Measurements from ENCODE around the gene TMUB1. TPM values are rescaled to one million over a fixed set of nuclear protein-coding genes. Genes with fewer than 3 reads are reported as not detected.
A peak's percentile ranks its signal among the peaks of the same experiment; 100 is the strongest.

The TMUB1 gene
- total and polyA plus RNA-seq, 4 experiments from 2014 or later: 42.6 to 66.7 (median 48.8) TPM

DNA sequence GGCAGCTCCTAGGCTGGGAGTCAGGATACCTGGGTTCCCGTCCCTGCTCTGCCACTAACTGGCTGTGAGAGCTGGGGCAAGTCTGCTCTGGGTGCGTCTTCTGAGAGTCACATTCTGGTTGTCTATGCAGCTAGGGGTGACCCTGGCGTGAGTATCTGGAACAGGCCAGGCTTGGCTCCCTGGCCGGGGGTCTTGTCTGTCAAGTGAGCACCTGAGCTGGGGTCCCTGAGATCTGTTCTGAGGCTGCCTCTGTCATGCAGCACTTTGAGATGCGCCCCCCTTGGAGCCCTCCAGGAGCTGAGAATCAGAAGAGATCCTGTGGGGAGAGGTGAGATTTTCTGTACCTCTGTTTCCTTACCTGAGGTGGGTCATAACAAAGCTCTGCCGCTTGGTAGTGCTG lies 10.5 kb upstream of the TMUB1 start:
- H3K4me3 Mint-ChIP-seq: no peak overlapping the region
- H3K36me3 Mint-ChIP-seq: no peaks in the 10 kb centered on the region
- no peak overlapping the region for H3K27ac ChIP-seq (ENCODE audit: low read depth, low read length)
- no peaks in the 10 kb centered on the region for H3K27me3 Mint-ChIP-seq
- peak overlapping the region in 1 of 7 donors; percentile 13 for H3K27ac Mint-ChIP-seq
- ChIA-PET CTCF (ENCODE audit: partially characterized antibody) (interaction anchor here (0.6 to 5.3 kb wide), 4 partner anchors 12 to 75 kb away, joined by 3 to 27 read pairs (median 3); no protein-coding TSS in a partner anchor), POLR2A (ENCODE audit: partially characterized antibody) (interaction anchor here (0.7 to 2.4 kb wide), 2 partner anchors 13 to 65 kb away, joined by 3 to 7 read pairs; partner anchors contain the start of genes ABCB8 and FASTK)
- no peaks in the 10 kb centered on the region for H3K36me3 ChIP-seq (ENCODE audit: insufficient read depth, low read length)
- H3K9me3 ChIP-seq (ENCODE audit: control insufficient read depth in 1 of 2, low read length in 2 of 2): no peaks in the 10 kb centered on the region
- intact Hi-C loops (cut with micrococcal nuclease): no loop called here
- H3K4me3 ChIP-seq (ENCODE audit: low read length in 2 of 2): no peak overlapping the region
- no peaks in the 10 kb centered on the region for H3K27me3 ChIP-seq (ENCODE audit: insufficient read depth, low read length)
- no peak for DNase-seq
- peaks cover 8% of the 10 kb centered on the region for H3K4me1 ChIP-seq (ENCODE audit: insufficient read depth, low read length)
- peaks cover 7 to 17% (median 12%) of the 10 kb centered on the region in 4 donors for H3K4me1 Mint-ChIP-seq
- H3K9me3 Mint-ChIP-seq: no peaks in the 10 kb centered on the region

DNA sequence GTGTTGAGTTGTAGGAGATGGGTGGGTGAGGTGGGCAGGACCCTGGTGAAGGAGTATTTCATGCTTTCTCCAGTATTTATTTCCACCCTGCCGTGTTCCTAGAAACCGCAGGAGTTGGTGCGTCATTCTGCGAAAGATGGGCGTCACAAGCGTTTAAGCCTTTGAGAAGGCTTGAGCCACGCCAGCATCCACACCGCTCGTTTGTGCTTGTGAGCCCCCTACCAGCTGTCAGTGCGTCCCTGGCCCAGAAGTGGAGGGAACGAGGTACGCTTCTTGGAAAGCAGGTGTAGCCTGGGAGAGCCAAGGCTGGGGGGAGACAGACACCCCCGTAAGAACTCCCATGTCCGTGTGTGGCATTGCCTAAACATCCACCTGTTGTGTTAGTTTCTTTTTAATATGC lies 8.7 kb upstream of the TMUB1 start:
- ChIA-PET POLR2A (ENCODE audit: partially characterized antibody) (no interaction called here), CTCF (ENCODE audit: partially characterized antibody) (interaction anchor here (1.6 to 5.3 kb wide), 2 partner anchors 19 to 103 kb away, joined by 3 to 27 read pairs; no protein-coding TSS in a partner anchor)
- H3K27me3 ChIP-seq (ENCODE audit: insufficient read depth, low read length): no peaks in the 10 kb centered on the region
- H3K36me3 ChIP-seq (ENCODE audit: insufficient read depth, low read length): no peaks in the 10 kb centered on the region
- H3K27ac Mint-ChIP-seq: peak overlapping the region in 1 of 7 donors; percentile 29
- H3K9me3 ChIP-seq (ENCODE audit: control insufficient read depth in 1 of 2, low read length in 2 of 2): no peaks in the 10 kb centered on the region
- no peaks in the 10 kb centered on the region for H3K9me3 Mint-ChIP-seq
- H3K4me1 Mint-ChIP-seq: peaks cover 11 to 24% (median 18%) of the 10 kb centered on the region in 4 donors
- H3K27ac ChIP-seq (ENCODE audit: low read depth, low read length): no peak overlapping the region
- peaks cover 25% of the 10 kb centered on the region for H3K4me1 ChIP-seq (ENCODE audit: insufficient read depth, low read length)
- no peak overlapping the region for H3K4me3 ChIP-seq (ENCODE audit: low read length in 2 of 2)
- H3K4me3 Mint-ChIP-seq: no peak overlapping the region
- DNase-seq: no peak
- no peaks in the 10 kb centered on the region for H3K36me3 Mint-ChIP-seq
- intact Hi-C loops (cut with micrococcal nuclease): no loop called here
- H3K27me3 Mint-ChIP-seq: no peaks in the 10 kb centered on the region

DNA sequence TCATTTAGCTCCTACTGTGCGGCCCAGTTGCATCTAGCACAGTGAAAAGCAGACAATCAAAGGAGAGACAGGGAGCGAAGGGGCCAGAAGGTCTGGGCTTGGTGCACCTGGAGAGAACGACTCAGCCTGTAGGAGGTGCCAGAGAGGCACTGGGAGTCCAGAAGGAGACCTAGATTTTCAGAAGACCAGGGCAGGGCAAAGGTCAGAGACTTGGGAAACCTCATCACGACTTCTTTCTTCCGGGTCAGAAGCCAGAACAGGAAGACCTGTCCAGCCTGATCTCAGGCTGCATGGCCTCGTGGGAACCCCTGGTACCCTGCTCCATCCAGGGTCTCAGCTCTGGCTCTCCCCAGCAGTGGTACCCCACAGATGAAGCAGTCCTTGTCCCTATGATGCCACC lies 8.1 kb upstream of the TMUB1 start:
- Histone ChIP-seq H3K27me3 (ENCODE audit: insufficient read depth, low read length) (no peaks in the 10 kb centered on the region), H3K27ac (ENCODE audit: low read depth, low read length) (no peak overlapping the region), H3K9me3 (ENCODE audit: control insufficient read depth in 1 of 2, low read length in 2 of 2) (no peaks in the 10 kb centered on the region), H3K36me3 (ENCODE audit: insufficient read depth, low read length) (no peaks in the 10 kb centered on the region), H3K4me1 (ENCODE audit: insufficient read depth, low read length) (peaks cover 25% of the 10 kb centered on the region), H3K4me3 (ENCODE audit: low read length in 2 of 2) (no peak overlapping the region)
- Mint-ChIP-seq H3K36me3 (no peaks in the 10 kb centered on the region), H3K4me1 (peaks cover 11 to 24% (median 18%) of the 10 kb centered on the region in 4 donors), H3K27ac (peak overlapping the region in 2 of 7 donors; percentile 2 to 29), H3K9me3 (no peaks in the 10 kb centered on the region), H3K27me3 (no peaks in the 10 kb centered on the region), H3K4me3 (no peak overlapping the region)
- ChIA-PET POLR2A (ENCODE audit: partially characterized antibody) (no interaction called here), CTCF (ENCODE audit: partially characterized antibody) (interaction anchor here (0.9 to 5.3 kb wide), 4 partner anchors 12 to 103 kb away, joined by 3 to 27 read pairs (median 3); no protein-coding TSS in a partner anchor)
- intact Hi-C loops (cut with micrococcal nuclease): no loop called here
- DNase-seq: no peak

DNA sequence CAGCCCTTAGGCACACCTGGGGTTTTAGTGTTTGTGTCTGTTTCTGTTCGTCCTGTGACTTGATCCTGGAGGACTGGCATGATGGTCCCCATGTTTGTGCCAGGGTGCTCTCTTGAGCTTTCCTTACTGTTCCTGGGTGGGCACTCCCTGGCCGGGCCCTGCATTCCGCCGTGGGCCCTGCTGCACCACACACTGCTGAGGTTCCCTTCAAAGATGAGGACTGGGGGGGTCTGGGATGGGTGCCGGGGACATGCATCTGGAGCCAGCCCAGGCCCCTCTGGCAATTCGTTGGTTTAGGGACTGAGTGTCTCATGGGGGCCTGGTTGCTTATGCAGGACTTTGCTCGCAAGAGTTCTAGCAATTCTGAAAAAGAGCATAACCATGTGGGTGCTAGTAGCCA lies 7.7 kb upstream of the TMUB1 start:
- Mint-ChIP-seq H3K4me3 (no peak overlapping the region), H3K27ac (peak overlapping the region in 1 of 7 donors; percentile 2), H3K27me3 (no peaks in the 10 kb centered on the region), H3K4me1 (peaks cover 11 to 21% (median 17%) of the 10 kb centered on the region in 4 donors), H3K9me3 (no peaks in the 10 kb centered on the region), H3K36me3 (no peaks in the 10 kb centered on the region)
- ChIA-PET POLR2A (ENCODE audit: partially characterized antibody) (no interaction called here), CTCF (ENCODE audit: partially characterized antibody) (interaction anchor here (0.9 to 1.6 kb wide), 4 partner anchors 12 to 102 kb away, joined by 3 to 5 read pairs (median 3); no protein-coding TSS in a partner anchor)
- Histone ChIP-seq H3K9me3 (ENCODE audit: control insufficient read depth in 1 of 2, low read length in 2 of 2) (no peaks in the 10 kb centered on the region), H3K4me3 (ENCODE audit: low read length in 2 of 2) (no peak overlapping the region), H3K36me3 (ENCODE audit: insufficient read depth, low read length) (no peaks in the 10 kb centered on the region), H3K4me1 (ENCODE audit: insufficient read depth, low read length) (peaks cover 23% of the 10 kb centered on the region), H3K27ac (ENCODE audit: low read depth, low read length) (no peak overlapping the region), H3K27me3 (ENCODE audit: insufficient read depth, low read length) (no peaks in the 10 kb centered on the region)
- no peak for DNase-seq
- intact Hi-C loops (cut with micrococcal nuclease): no loop called here

DNA sequence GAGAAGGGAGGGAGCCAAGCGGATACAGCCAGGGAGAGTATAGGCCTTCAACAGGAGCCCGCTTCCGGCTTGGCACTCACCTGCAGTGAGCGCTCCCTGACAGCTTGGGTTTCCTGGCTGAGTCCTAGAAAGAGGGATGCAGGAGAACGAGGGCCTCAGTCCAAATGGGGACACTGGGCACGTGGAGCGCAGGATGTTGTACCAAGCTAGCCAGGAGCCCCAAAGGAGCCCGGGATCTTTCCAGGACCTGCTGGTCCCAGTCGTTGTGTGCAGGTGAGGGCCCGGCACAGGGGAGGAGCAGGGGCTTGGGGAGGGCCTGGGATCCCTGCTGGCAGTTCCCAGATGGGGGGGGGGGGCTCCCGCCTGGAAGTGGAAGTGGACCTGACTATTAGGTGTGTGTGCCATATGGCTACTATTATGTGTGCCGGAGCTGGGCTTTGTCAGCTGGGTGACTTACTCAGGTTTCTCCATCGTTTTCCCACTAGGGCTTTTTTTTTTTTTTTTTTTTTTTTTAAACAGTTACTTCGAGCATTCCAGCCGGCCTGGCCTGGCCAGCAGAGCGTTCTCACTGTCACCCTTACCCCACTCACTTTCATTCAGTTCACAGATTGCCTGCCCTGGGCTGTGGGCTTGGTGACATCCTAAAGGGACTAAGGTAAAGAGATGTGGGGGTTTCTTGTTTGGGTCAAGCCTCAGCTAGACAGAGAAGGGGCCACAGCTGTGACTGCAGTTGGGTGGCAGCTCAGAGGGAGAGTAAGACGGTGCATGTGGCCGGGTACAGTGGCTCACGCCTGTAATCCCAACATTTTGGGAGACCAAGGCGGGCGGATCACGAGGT lies 6.8 kb upstream of the TMUB1 start:
- Mint-ChIP-seq H3K27ac (no peak overlapping the region), H3K4me1 (peaks cover 14 to 27% (median 21%) of the 10 kb centered on the region in 4 donors), H3K4me3 (no peak overlapping the region), H3K27me3 (no peaks in the 10 kb centered on the region), H3K36me3 (peaks cover 0 to 3% of the 10 kb centered on the region in 2 donors), H3K9me3 (no peaks in the 10 kb centered on the region)
- Histone ChIP-seq H3K27me3 (ENCODE audit: insufficient read depth, low read length) (no peaks in the 10 kb centered on the region), H3K9me3 (ENCODE audit: control insufficient read depth in 1 of 2, low read length in 2 of 2) (no peaks in the 10 kb centered on the region), H3K27ac (ENCODE audit: low read depth, low read length) (no peak overlapping the region), H3K4me1 (ENCODE audit: insufficient read depth, low read length) (peaks cover 28% of the 10 kb centered on the region), H3K36me3 (ENCODE audit: insufficient read depth, low read length) (no peaks in the 10 kb centered on the region), H3K4me3 (ENCODE audit: low read length in 2 of 2) (no peak overlapping the region)
- ChIA-PET POLR2A (ENCODE audit: partially characterized antibody) (interaction anchor here (1.0 kb wide), 1 partner anchor 31 kb away, joined by 3 read pairs; no protein-coding TSS in a partner anchor), CTCF (ENCODE audit: partially characterized antibody) (interaction anchor here (0.9 to 1.5 kb wide), 2 partner anchors 21 to 71 kb away, joined by 3 to 5 read pairs; no protein-coding TSS in a partner anchor)
- intact Hi-C loops (cut with micrococcal nuclease): loop anchor here (10.0 kb wide), 1 partner anchor 115 kb away; the partner anchor contains the start of gene KCNH2
- no peak for DNase-seq

DNA sequence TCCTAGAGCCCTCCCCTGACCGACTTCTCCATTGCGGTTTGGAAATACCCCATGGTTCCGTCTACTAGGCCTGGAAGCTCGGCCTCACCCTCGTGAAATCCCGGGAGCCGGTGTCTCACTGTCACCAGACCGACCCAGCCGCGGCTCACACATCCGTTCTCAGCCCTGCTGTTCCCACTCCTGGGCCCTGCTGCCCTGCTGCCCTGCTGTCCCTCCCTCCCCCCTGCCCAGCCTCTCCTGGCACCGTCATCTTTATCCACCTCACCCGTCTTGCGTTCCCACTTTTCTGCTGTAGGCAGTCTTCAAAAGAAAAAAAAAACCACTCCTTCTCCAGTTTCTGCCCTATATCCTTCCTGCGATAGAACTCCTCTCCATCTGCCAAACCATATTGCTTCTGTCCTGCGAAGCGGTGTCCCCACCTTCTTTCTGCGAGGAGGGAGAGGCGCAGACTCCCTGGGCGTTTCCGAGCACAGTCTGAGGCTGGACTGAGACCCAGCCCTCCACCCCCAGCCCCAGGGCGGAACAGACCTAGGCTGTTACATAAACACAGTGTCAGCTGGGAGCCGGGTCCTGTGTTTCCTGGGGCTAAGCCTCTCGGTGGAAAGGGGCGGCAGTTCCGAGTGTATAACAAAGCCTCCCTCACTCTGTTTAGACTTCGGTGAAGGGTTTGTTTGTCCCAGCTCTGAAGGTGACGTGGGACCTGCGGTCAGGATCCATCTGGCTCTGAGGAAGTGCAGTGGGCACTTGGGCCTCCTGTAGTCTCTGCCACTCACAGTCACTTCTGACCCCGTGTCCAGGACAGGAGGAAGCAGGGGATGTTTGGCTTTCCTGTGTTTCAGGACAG lies 5.8 kb upstream of the TMUB1 start:
- intact Hi-C loops (cut with micrococcal nuclease): loop anchor here (10.0 kb wide), 1 partner anchor 114 kb away; the partner anchor contains the start of gene KCNH2
- Mint-ChIP-seq H3K4me1 (peaks cover 16 to 37% (median 26%) of the 10 kb centered on the region in 4 donors), H3K27me3 (no peaks in the 10 kb centered on the region), H3K4me3 (peak overlapping the region; percentile 15 to 75 (median 62)), H3K27ac (peak overlapping the region; percentile 23 to 87 (median 71)), H3K9me3 (peaks cover 0 to 2% (median 0%) of the 10 kb centered on the region in 8 donors), H3K36me3 (peaks cover 0 to 6% of the 10 kb centered on the region in 2 donors)
- H3K36me3 ChIP-seq (ENCODE audit: insufficient read depth, low read length): no peaks in the 10 kb centered on the region
- ChIA-PET CTCF (ENCODE audit: partially characterized antibody) (interaction anchor here (1.7 to 5.6 kb wide), 2 partner anchors 19 to 22 kb away, joined by 9 to 29 read pairs; no protein-coding TSS in a partner anchor), POLR2A (ENCODE audit: partially characterized antibody) (interaction anchor here (1.0 kb wide), 2 partner anchors 11 to 30 kb away, joined by 3 to 5 read pairs; no protein-coding TSS in a partner anchor)
- no peaks in the 10 kb centered on the region for H3K27me3 ChIP-seq (ENCODE audit: insufficient read depth, low read length)
- H3K4me3 ChIP-seq (ENCODE audit: low read length in 2 of 2): no peak overlapping the region
- H3K27ac ChIP-seq (ENCODE audit: low read depth, low read length): no peak overlapping the region
- no peak for DNase-seq
- H3K9me3 ChIP-seq (ENCODE audit: control insufficient read depth in 1 of 2, low read length in 2 of 2): no peaks in the 10 kb centered on the region
- H3K4me1 ChIP-seq (ENCODE audit: insufficient read depth, low read length): peaks cover 29% of the 10 kb centered on the region

All from CD4-positive, alpha-beta memory T cell (primary cell).